DMS53 treated with DMSO at 0.1 percent for 48 hours (cell line): ENCODE measurements around the gene UQCR11.

ENCODE experiments used
- DNase-seq: peaks from one replicate; lab custom pipeline; 2025; ENCODE audit not compliant: unreplicated experiment; lab: John Stamatoyannopoulos, UW

UQCR11 gene

GRCh38 chr19:1618157-1619093 lies 13.2 kb upstream of the UQCR11 start:
- DNase-seq, result no peak

GRCh38 chr19:1616875-1617274 lies 11.6 kb upstream of the UQCR11 start:
- DNase-seq, result no peak

GRCh38 chr19:1616396-1616795 lies 11.1 kb upstream of the UQCR11 start:
- no peak for DNase-seq

GRCh38 chr19:1615156-1615765 lies 10.0 kb upstream of the UQCR11 start:
- DNase-seq, result no peak

GRCh38 chr19:1613808-1614570 lies 8.7 kb upstream of the UQCR11 start:
- no peak for DNase-seq

- no peak for DNase-seq
These were observed 7.9 kb upstream of the UQCR11 start for GRCh38 chr19:1613146-1613545.

GRCh38 chr19:1612114-1613086 lies 7.1 kb upstream of the UQCR11 start:
- DNase-seq, result no peak

GRCh38 chr19:1611353-1611752 lies 6.1 kb upstream of the UQCR11 start:
- DNase-seq, result no peak

- DNase-seq, result no peak
These were observed 5.3 kb upstream of the UQCR11 start for GRCh38 chr19:1610579-1610978.

GRCh38 chr19:1609680-1610474 lies 4.6 kb upstream of the UQCR11 start:
- no peak for DNase-seq

- no peak for DNase-seq
These were observed 3.8 kb upstream of the UQCR11 start for GRCh38 chr19:1609103-1609396.

- DNase-seq, result no peak
These were observed 3.3 kb upstream of the UQCR11 start for GRCh38 chr19:1608359-1609102.

GRCh38 chr19:1606138-1606651 lies 933 bp upstream of the UQCR11 start:
- no peak for DNase-seq

GRCh38 chr19:1602091-1602707 lies 3.1 kb downstream of the UQCR11 start:
- no peak for DNase-seq

GRCh38 chr19:1601613-1602064 lies 3.6 kb downstream of the UQCR11 start:
- no peak for DNase-seq

- no peak for DNase-seq
These were observed 5.8 kb downstream of the UQCR11 start for GRCh38 chr19:1599460-1599846.

- no peak for DNase-seq
These were observed 6.3 kb downstream of the UQCR11 start for GRCh38 chr19:1598777-1599459.

- no peak for DNase-seq
These were observed 11.8 kb downstream of the UQCR11 start for GRCh38 chr19:1593501-1593772.
